Sigmoid colon (tissue), 7 donors: ENCODE measurements around the gene FUCA1. TPM values are rescaled to one million over a fixed set of nuclear protein-coding genes. Genes with fewer than 3 reads are reported as not detected.

Source experiments
- DNase-seq: peaks from one replicate; pipeline ENCODE4 v3.0.0-alpha.2; 2019
- H3K27ac ChIP-seq, 4 donors: fragments of 200-600 bp; sonication (generic); one replicate each; pipeline ENCODE4 v1.5.1; 2016 to 2019; ENCODE audit warnings: mild to moderate bottlenecking in 1 of 4
- H3K27me3 ChIP-seq, 3 donors: fragments of 200-600 bp; sonication (generic); one replicate each; pipeline ENCODE4 v1.5.1; 2019; ENCODE audit warnings: mild to moderate bottlenecking in 1 of 3
- H3K36me3 ChIP-seq, 4 donors: fragments of 200-600 bp; sonication (generic); one replicate each; pipeline ENCODE4 v1.5.1; 2016 to 2019
- H3K4me1 ChIP-seq, 4 donors: fragments of 200-600 bp; sonication (generic); one replicate each; pipeline ENCODE4 v1.5.1; 2017 to 2019
- H3K4me3 ChIP-seq, 4 donors: fragments of 200-600 bp; sonication (generic); one replicate each; pipeline ENCODE4 v1.5.1; 2017 to 2019; ENCODE audit warnings: mild to moderate bottlenecking in 2 of 4, moderate library complexity in 1 of 4
- H3K9me3 ChIP-seq, 4 donors: fragments of 200-600 bp in 3 of 4; sonication (generic) in 3 of 4; one replicate each; pipeline versions ENCODE4 v1.5.1 to v1.6.1; 2013 to 2019
- EP300 ChIP-seq, 4 donors: sonication (generic); formaldehyde crosslinking; IDR thresholded peaks; one replicate each; pipeline ENCODE4 v1.6.1; 2017; ENCODE audit warnings: antibody characterized with exemption in 4 of 4
- POLR2A ChIP-seq, 2 donors: fragments of 450-650 bp; IDR thresholded peaks; one replicate each; pipeline ENCODE4 v1.6.1; 2016; ENCODE audit warnings: antibody characterized with exemption in 2 of 2, mild to moderate bottlenecking in 2 of 2, moderate library complexity in 2 of 2
- POLR2AphosphoS5 ChIP-seq, 4 donors: sonication (generic); formaldehyde crosslinking; IDR thresholded peaks; one replicate each; pipeline ENCODE4 v1.6.1; 2017; ENCODE audit warnings: antibody characterized with exemption in 4 of 4
- WGBS, 2 donors: extraction: QIAGEN DNeasy Blood & Tissue Kit; methylation state at CpG; one replicate each; pipeline ENCODE4 v1.1.7; 2013; 5-methylcytosine and 5-hydroxymethylcytosine counted together
- intact Hi-C: fragments of 100-400 bp; cut with DNase I; formaldehyde crosslinking; loops from one replicate; pipeline ENCODE4 v1.15.1; 2023
- polyA plus RNA-seq, 3 donors: library from polyadenylated mRNA; stranded (reverse); fragments of 200-250 nt; gene quantifications; one replicate each; pipeline ENCODE4 v1.2.3, GENCODE V29; 2013
- total RNA-seq, 4 donors: library from RNA; depleted of rRNA; stranded (reverse); fragments of >200 nt; gene quantifications; one replicate each; pipeline ENCODE4 v1.1.0, GENCODE V29; 2016
- TF ChIP-seq, protein P1 (sequence below), 4 experiments: fragments of 450-650 bp in 3 of 4; fragments of 200-600 bp in 1 of 4; IDR thresholded peaks; one replicate each; pipeline ENCODE4 v1.5.1; 2016 to 2019; ENCODE audit warnings: antibody characterized with exemption in 4 of 4, mild to moderate bottlenecking in 3 of 4, moderate library complexity in 2 of 4
- donor health status: healthy with polysubstance abuse.
- donor health status: Bipolar disorder and iron deficiency.
- donor health status: healthy.

The FUCA1 gene
- total and polyA plus RNA-seq, 7 donors, result 14.1 to 260 (median 28.9) TPM

- Histone ChIP-seq H3K27ac (no peak overlapping the region), H3K9me3 (no peaks in the 10 kb centered on the region), H3K36me3 (no peaks in the 10 kb centered on the region), H3K4me1 (no peaks in the 10 kb centered on the region), H3K4me3 (no peak overlapping the region), H3K27me3 (no peaks in the 10 kb centered on the region)
- no peak for DNase-seq
- intact Hi-C loops, result no loop called here
- 75 to 91% methylated on average over 4 of the region's 4 CpGs for WGBS, 2 donors
- TF ChIP-seq POLR2AphosphoS5 (IDR thresholded peaks at IDR 0.05) (no peak), POLR2A (IDR thresholded peaks at IDR 0.05) (no peak), EP300 (IDR thresholded peaks at IDR 0.05) (no peak)
- TF ChIP-seq, protein P1, sequence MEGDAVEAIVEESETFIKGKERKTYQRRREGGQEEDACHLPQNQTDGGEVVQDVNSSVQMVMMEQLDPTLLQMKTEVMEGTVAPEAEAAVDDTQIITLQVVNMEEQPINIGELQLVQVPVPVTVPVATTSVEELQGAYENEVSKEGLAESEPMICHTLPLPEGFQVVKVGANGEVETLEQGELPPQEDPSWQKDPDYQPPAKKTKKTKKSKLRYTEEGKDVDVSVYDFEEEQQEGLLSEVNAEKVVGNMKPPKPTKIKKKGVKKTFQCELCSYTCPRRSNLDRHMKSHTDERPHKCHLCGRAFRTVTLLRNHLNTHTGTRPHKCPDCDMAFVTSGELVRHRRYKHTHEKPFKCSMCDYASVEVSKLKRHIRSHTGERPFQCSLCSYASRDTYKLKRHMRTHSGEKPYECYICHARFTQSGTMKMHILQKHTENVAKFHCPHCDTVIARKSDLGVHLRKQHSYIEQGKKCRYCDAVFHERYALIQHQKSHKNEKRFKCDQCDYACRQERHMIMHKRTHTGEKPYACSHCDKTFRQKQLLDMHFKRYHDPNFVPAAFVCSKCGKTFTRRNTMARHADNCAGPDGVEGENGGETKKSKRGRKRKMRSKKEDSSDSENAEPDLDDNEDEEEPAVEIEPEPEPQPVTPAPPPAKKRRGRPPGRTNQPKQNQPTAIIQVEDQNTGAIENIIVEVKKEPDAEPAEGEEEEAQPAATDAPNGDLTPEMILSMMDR (IDR thresholded peaks at IDR 0.05), result no peak
Observed at GRCh38 chr1:23885222-23885621, 17.1 kb upstream of the FUCA1 start.

DNA sequence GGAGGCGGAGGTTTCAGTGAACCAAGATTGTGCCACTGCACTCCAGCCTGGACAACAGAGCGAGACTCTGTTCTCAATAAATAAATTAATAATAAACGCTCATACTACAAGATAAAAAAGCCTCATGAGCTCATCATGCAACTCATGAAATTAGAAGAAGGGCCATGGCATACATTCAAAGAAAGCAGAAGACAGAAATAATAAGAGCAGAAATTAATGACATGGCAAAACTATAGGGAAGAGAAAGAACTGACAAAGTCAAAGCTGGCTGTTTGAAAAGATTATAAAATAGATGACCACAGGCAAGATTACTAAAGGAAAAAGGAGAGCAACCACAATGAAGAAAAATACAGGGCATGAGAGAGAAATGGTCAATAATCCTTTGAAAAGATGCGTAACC is 14.7 kb upstream of the FUCA1 start:
- peaks cover 0 to 20% (median 12%) of the 10 kb centered on the region in 4 donors for H3K9me3 ChIP-seq
- no peak overlapping the region for H3K4me3 ChIP-seq
- no peaks in the 10 kb centered on the region for H3K36me3 ChIP-seq
- H3K4me1 ChIP-seq, result no peaks in the 10 kb centered on the region
- TF ChIP-seq POLR2A (IDR thresholded peaks at IDR 0.05), result no peak
- TF ChIP-seq EP300 (IDR thresholded peaks at IDR 0.05), result no peak
- TF ChIP-seq, protein P1 (IDR thresholded peaks at IDR 0.05), result no peak
- TF ChIP-seq POLR2AphosphoS5 (IDR thresholded peaks at IDR 0.05), result no peak
- H3K27me3 ChIP-seq, result no peaks in the 10 kb centered on the region
- no peak for DNase-seq
- intact Hi-C loops, result no loop called here
- 65 to 91% methylated on average over 4 of the region's 4 CpGs for WGBS, 2 donors
- H3K27ac ChIP-seq, result no peak overlapping the region

DNA sequence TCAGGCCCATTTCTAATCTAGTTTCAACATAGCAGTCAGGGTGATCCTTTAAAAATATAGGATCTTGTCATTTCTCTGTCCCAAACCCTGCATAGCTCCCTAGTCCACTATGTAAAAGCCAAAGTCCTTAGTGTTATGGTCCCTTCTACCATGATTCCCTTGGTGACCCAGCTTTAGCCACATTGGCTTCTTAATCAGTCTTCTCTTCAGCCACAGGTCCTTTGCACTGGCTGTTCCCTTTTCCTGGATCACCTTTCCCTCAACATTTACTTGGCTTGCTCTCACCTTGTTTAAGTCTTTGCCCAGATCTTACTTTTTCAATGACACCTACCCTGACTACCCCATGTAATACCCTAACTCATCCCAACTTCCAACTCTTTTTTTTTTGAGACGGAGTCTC is 11.7 kb upstream of the FUCA1 start:
- WGBS, 2 donors, result 100% methylated on average over 1 of the region's 1 CpG

GRCh38 chr1:23878668-23879067 is 10.6 kb upstream of the FUCA1 start:
- Histone ChIP-seq H3K4me3 (no peak overlapping the region), H3K27ac (no peak overlapping the region), H3K9me3 (peaks cover 0 to 23% (median 15%) of the 10 kb centered on the region in 4 donors), H3K36me3 (no peaks in the 10 kb centered on the region), H3K27me3 (no peaks in the 10 kb centered on the region), H3K4me1 (no peaks in the 10 kb centered on the region)
- DNase-seq, result no peak
- 79% methylated on average over 1 of the region's 1 CpG for WGBS, 2 donors
- intact Hi-C loops, result no loop called here
- TF ChIP-seq POLR2A (IDR thresholded peaks at IDR 0.05), result no peak
- TF ChIP-seq POLR2AphosphoS5 (IDR thresholded peaks at IDR 0.05), result no peak
- TF ChIP-seq, protein P1 (IDR thresholded peaks at IDR 0.05), result no peak

More for the DNA sequence above, 11.7 kb upstream of the FUCA1 start:
- no peaks in the 10 kb centered on the region for H3K4me1 ChIP-seq
- no peak for DNase-seq
- no peaks in the 10 kb centered on the region for H3K36me3 ChIP-seq
- H3K27me3 ChIP-seq, result no peaks in the 10 kb centered on the region
- no peak overlapping the region for H3K27ac ChIP-seq
- no peak overlapping the region for H3K4me3 ChIP-seq
- TF ChIP-seq, protein P1 (IDR thresholded peaks at IDR 0.05), result no peak
- TF ChIP-seq EP300 (IDR thresholded peaks at IDR 0.05), result no peak
- no peak for TF ChIP-seq POLR2A (IDR thresholded peaks at IDR 0.05)
- TF ChIP-seq POLR2AphosphoS5 (IDR thresholded peaks at IDR 0.05), result no peak
- intact Hi-C loops, result no loop called here
- peaks cover 0 to 23% (median 15%) of the 10 kb centered on the region in 4 donors for H3K9me3 ChIP-seq

DNA sequence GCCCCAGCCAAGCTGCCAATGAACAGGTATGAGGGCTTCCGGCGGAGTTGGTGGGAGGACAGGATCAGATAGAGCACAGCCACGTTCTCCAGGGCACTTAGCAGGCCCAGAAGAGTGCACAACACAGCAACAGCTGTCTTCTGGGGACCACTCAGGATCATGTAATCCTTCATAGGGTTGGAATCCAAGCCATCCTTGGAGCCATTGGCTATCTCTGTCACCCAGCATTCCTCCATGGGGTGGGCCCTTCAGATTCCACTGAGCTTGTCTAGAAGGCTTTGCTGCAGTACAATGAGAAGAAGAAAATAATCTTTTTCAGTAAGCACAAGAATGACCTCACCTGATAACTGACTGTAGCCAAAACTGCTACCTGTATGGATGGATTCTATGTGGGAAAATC is 7.3 kb upstream of the FUCA1 start:
- no peak overlapping the region for H3K4me3 ChIP-seq
- intact Hi-C loops, result no loop called here
- H3K36me3 ChIP-seq, result no peaks in the 10 kb centered on the region
- DNase-seq, result no peak
- H3K9me3 ChIP-seq, result peaks cover 0 to 23% (median 15%) of the 10 kb centered on the region in 4 donors
- 79 to 90% methylated on average over 3 of the region's 3 CpGs for WGBS, 2 donors
- TF ChIP-seq POLR2A (IDR thresholded peaks at IDR 0.05) (no peak), EP300 (IDR thresholded peaks at IDR 0.05) (no peak), POLR2AphosphoS5 (IDR thresholded peaks at IDR 0.05) (no peak)
- TF ChIP-seq, protein P1 (IDR thresholded peaks at IDR 0.05), result no peak
- H3K4me1 ChIP-seq, result no peaks in the 10 kb centered on the region
- H3K27ac ChIP-seq, result no peak overlapping the region
- H3K27me3 ChIP-seq, result no peaks in the 10 kb centered on the region
